Hepatocyte (in vitro differentiated cells): ENCODE measurements around the gene PLCG1.

Experiments used
- EZH2 ChIP-seq: fragments of 200-600 bp; sonication (generic); IDR thresholded peaks from 2 replicates; pipeline ENCODE4 v1.6.1; 2016; ENCODE audit warnings: antibody characterized with exemption, mild to moderate bottlenecking, borderline replicate concordance
- TF ChIP-seq, protein P1 (sequence below): fragments of 200-600 bp; sonication (generic); IDR thresholded peaks from 2 replicates; pipeline ENCODE4 v1.5.1; 2016; ENCODE audit warnings: antibody characterized with exemption, mild to moderate bottlenecking; ENCODE audit not compliant: poor library complexity

- TF ChIP-seq, protein P1, sequence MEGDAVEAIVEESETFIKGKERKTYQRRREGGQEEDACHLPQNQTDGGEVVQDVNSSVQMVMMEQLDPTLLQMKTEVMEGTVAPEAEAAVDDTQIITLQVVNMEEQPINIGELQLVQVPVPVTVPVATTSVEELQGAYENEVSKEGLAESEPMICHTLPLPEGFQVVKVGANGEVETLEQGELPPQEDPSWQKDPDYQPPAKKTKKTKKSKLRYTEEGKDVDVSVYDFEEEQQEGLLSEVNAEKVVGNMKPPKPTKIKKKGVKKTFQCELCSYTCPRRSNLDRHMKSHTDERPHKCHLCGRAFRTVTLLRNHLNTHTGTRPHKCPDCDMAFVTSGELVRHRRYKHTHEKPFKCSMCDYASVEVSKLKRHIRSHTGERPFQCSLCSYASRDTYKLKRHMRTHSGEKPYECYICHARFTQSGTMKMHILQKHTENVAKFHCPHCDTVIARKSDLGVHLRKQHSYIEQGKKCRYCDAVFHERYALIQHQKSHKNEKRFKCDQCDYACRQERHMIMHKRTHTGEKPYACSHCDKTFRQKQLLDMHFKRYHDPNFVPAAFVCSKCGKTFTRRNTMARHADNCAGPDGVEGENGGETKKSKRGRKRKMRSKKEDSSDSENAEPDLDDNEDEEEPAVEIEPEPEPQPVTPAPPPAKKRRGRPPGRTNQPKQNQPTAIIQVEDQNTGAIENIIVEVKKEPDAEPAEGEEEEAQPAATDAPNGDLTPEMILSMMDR = no peak
- TF ChIP-seq EZH2 = no peak
Measured at GRCh38 chr20:41148942-41149341, 11.6 kb downstream of the PLCG1 start.
